Measurements from ENCODE around the gene CTSD.

CTSD gene

GRCh38 chr11:1754376-1755150, 9.2 kb downstream of the CTSD start:
- no peak for FAIRE-seq

- no peak for FAIRE-seq
Observed at GRCh38 chr11:1753929-1754305, 9.8 kb downstream of the CTSD start.

- FAIRE-seq, result no peak
Observed at GRCh38 chr11:1753229-1753928, 10.3 kb downstream of the CTSD start.

GRCh38 chr11:1752907-1753228, 10.9 kb downstream of the CTSD start:
- FAIRE-seq, result no peak

GRCh38 chr11:1751999-1752906, 11.5 kb downstream of the CTSD start:
- no peak for FAIRE-seq

GRCh38 chr11:1751531-1751921, 12.2 kb downstream of the CTSD start:
- no peak for FAIRE-seq

GRCh38 chr11:1750840-1751530, 12.7 kb downstream of the CTSD start:
- FAIRE-seq, result no peak

GRCh38 chr11:1750481-1750839, 13.3 kb downstream of the CTSD start, which contains the start of gene IFITM10:
Gene IFITM10, minus strand, starts transcription at chr11:1750595. Its CDS starts 153 bp downstream, at chr11:1750442.
- no peak for FAIRE-seq

GRCh38 chr11:1749395-1750351, 14.1 kb downstream of the CTSD start:
- FAIRE-seq, result no peak

GRCh38 chr11:1748636-1749394, 14.9 kb downstream of the CTSD start:
- FAIRE-seq, result no peak

GRCh38 chr11:1747753-1748635, 15.7 kb downstream of the CTSD start:
- no peak for FAIRE-seq

GRCh38 chr11:1746956-1747752, 16.6 kb downstream of the CTSD start:
- no peak for FAIRE-seq

GRCh38 chr11:1746511-1746931, 17.2 kb downstream of the CTSD start:
- FAIRE-seq, result no peak

- FAIRE-seq, result no peak
Observed at GRCh38 chr11:1745701-1746320, 17.9 kb downstream of the CTSD start.

- FAIRE-seq, result no peak
Observed at GRCh38 chr11:1744891-1745700, 18.6 kb downstream of the CTSD start.

- no peak for FAIRE-seq
Observed at GRCh38 chr11:1744137-1744886, 19.4 kb downstream of the CTSD start.

Data from A204.1 (cell line).